ENCODE measurements around the gene DENND5A. TPM values are rescaled to one million over a fixed set of nuclear protein-coding genes. Genes with fewer than 3 reads are reported as not detected.

The DENND5A gene
- total and polyA plus RNA-seq, 10 of the 15 experiments (the other 5 are each of a cell fraction or from before 2014, with no cell fraction given) = 15.6 to 157 (median 85.1) TPM

- TF ChIP-seq ZBTB11 (CRISPR knock-in tag; IDR thresholded peaks at IDR 0.05) (no peak), PKNOX1 (IDR thresholded peaks at IDR 0.05) (peak; percentile 65), ZNF384 (IDR thresholded peaks at IDR 0.05; ENCODE audit: borderline replicate concordance, low read depth, low read length) (peak; percentile 67; the same call in 1 of the 2 replicates), CREB1 (IDR thresholded peaks at IDR 0.05; ENCODE audit: low read depth) (peak; percentile 51; the same call in 1 of the 2 replicates), CEBPB (IDR thresholded peaks at IDR 0.05; ENCODE audit: borderline replicate concordance in 1 of 2, low read depth in 2 of 2, low read length in 2 of 2) (peak in 1 of 2 experiments; percentile 72; a peak in 1 of 4 replicates), SP1 (IDR thresholded peaks at IDR 0.05; ENCODE audit: low read depth, low read length) (no peak), MEF2B (IDR thresholded peaks at IDR 0.05; ENCODE audit: partially characterized antibody, poor library complexity, severe bottlenecking) (peak; percentile 41), NBN (IDR thresholded peaks at IDR 0.05) (peak; percentile 68), RCOR1 (conservative IDR thresholded peaks at IDR 0.05; ENCODE audit: low read depth, low read length) (no peak), IKZF1 (conservative IDR thresholded peaks at IDR 0.05) (peak; percentile 37; the same call in 1 of the 2 replicates), IKZF2 (IDR thresholded peaks at IDR 0.05) (peak in 1 of 2 experiments; percentile 61; a peak in 2 of 4 replicates), TAF1 (IDR thresholded peaks at IDR 0.05; ENCODE audit: borderline replicate concordance, low read depth, low read length) (peak; percentile 29; the same call in 1 of the 2 replicates), DPF2 (IDR thresholded peaks at IDR 0.05) (0 out of 2 replicates have a peak, but pooled peaks have one; percentile 60), IRF5 (IDR thresholded peaks at IDR 0.05; ENCODE audit: borderline replicate concordance) (no peak), TCF3 (IDR thresholded peaks at IDR 0.05; ENCODE audit: borderline replicate concordance, insufficient read depth, low read depth, low read length) (no peak), ASH2L (IDR thresholded peaks at IDR 0.05; ENCODE audit: borderline replicate concordance, low read depth) (no peak), IRF4 (IDR thresholded peaks at IDR 0.05; ENCODE audit: low read depth, low read length) (0 out of 2 replicates have a peak, but pooled peaks have one; percentile 12), POLR2AphosphoS5 (IDR thresholded peaks at IDR 0.05; ENCODE audit: low read length) (peak; percentile 48; the same call in 1 of the 2 replicates), SIN3A (IDR thresholded peaks at IDR 0.05; ENCODE audit: low read depth, low read length) (no peak), ZBED1 (IDR thresholded peaks at IDR 0.05; ENCODE audit: borderline replicate concordance) (peak; percentile 48; the same call in 1 of the 2 replicates), FOXM1 (IDR thresholded peaks at IDR 0.05; ENCODE audit: low read depth, low read length) (peak; percentile 61; the same call in 1 of the 2 replicates), ATF7 (IDR thresholded peaks at IDR 0.05; ENCODE audit: low read depth) (peak; percentile 91), BCL11A (IDR thresholded peaks at IDR 0.05; ENCODE audit: low read depth, low read length) (0 out of 2 replicates have a peak, but pooled peaks have one; percentile 14)
- TF ChIP-seq, protein P1, sequence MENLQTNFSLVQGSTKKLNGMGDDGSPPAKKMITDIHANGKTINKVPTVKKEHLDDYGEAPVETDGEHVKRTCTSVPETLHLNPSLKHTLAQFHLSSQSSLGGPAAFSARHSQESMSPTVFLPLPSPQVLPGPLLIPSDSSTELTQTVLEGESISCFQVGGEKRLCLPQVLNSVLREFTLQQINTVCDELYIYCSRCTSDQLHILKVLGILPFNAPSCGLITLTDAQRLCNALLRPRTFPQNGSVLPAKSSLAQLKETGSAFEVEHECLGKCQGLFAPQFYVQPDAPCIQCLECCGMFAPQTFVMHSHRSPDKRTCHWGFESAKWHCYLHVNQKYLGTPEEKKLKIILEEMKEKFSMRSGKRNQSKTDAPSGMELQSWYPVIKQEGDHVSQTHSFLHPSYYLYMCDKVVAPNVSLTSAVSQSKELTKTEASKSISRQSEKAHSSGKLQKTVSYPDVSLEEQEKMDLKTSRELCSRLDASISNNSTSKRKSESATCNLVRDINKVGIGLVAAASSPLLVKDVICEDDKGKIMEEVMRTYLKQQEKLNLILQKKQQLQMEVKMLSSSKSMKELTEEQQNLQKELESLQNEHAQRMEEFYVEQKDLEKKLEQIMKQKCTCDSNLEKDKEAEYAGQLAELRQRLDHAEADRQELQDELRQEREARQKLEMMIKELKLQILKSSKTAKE (IDR thresholded peaks at IDR 0.05; ENCODE audit: low read depth, poor library complexity, severe bottlenecking) = peak; percentile 75
Observed at GRCh38 chr11:9263840-9264315, 1.3 kb downstream of the DENND5A start (continued).
